Uterus (tissue), 4 donors: ENCODE results near the gene TMEM181. TPM values are rescaled to one million over a fixed set of nuclear protein-coding genes. Genes with fewer than 3 reads are reported as not detected.

Source experiments
- DNase-seq, 2 donors: peaks; one replicate each; pipeline ENCODE4 v3.0.0-alpha.2; 2019 to 2020
- H3K27ac ChIP-seq, 2 donors: fragments of 200-600 bp; sonication (generic); 1 replicate in 1 of 2; 2 replicates in 1 of 2; pipeline ENCODE4 v1.5.1; 2016 to 2018
- H3K27me3 ChIP-seq, 2 donors: fragments of 200-600 bp; sonication (generic); one replicate each; pipeline ENCODE4 v1.5.1; 2018 to 2019; ENCODE audit warnings: control low read depth in 1 of 2
- H3K36me3 ChIP-seq, 2 donors: fragments of 200-600 bp; sonication (generic); one replicate each; pipeline ENCODE4 v1.5.1; 2019; ENCODE audit warnings: control low read depth in 1 of 2
- H3K4me1 ChIP-seq, 2 donors: fragments of 200-600 bp; sonication (generic); one replicate each; pipeline ENCODE4 v1.5.1; 2018 to 2019; ENCODE audit warnings: control low read depth in 1 of 2
- H3K4me3 ChIP-seq, 2 donors: fragments of 200-600 bp; sonication (generic); 1 replicate in 1 of 2; 2 replicates in 1 of 2; pipeline ENCODE4 v1.5.1; 2018 to 2019; ENCODE audit warnings: mild to moderate bottlenecking in 1 of 2
- H3K9me3 ChIP-seq, 2 donors: fragments of 200-600 bp; sonication (generic); one replicate each; pipeline ENCODE4 v1.5.1; 2019; ENCODE audit warnings: control low read depth in 1 of 2
- POLR2A ChIP-seq, 2 donors: fragments of 450-650 bp; IDR thresholded peaks; one replicate each; pipeline ENCODE4 v1.6.1; 2016; ENCODE audit warnings: antibody characterized with exemption in 2 of 2, mild to moderate bottlenecking in 1 of 2, moderate library complexity in 1 of 2
- intact Hi-C: fragments of 100-400 bp; cut with DNase I; formaldehyde crosslinking; loops from one replicate; pipeline ENCODE4 v1.15.1; 2023; ENCODE audit warnings: low total_unique reads
- total RNA-seq, 4 donors: library from RNA; depleted of rRNA in 3 of 4; stranded (reverse); fragments of >200 nt in 3 of 4; gene quantifications; one replicate each; pipeline versions ENCODE4 v1.1.0 to v1.2.4, GENCODE V29; 2014 to 2023
- TF ChIP-seq, protein P1 (sequence below), 4 experiments: fragments of 200-600 bp in 2 of 4; fragments of 450-650 bp in 2 of 4; sonication (generic) in 2 of 4; IDR thresholded peaks; one replicate each; pipeline ENCODE4 v1.5.1; 2016 to 2019; ENCODE audit warnings: antibody characterized with exemption in 4 of 4, mild to moderate bottlenecking in 2 of 4, moderate library complexity in 1 of 4
- donor health status: DM: yes; HTN: yes; CAD: no.

Gene TMEM181
- total RNA-seq, 4 donors from 2014 or later = 17.6 to 36.6 (median 28.8) TPM

DNA sequence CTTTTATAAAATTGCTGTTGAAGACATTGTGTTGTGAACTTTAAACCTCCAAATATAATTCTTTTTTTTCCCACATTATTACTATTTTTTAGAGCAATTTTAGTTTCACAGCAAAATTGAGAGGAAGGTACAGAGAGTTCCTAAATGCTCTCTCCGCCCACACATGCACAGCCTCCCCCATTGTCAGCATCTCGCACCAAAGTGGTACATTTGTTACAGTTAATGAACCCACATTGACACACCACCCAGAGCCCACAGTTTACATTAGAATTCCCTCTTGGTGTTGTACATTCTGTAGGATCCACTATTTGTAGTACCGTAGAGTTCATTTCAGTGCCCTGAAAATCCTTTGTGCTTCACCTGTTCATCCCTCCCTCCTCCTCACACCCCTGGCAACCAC lies 33.8 kb downstream of the TMEM181 start:
- no peaks in the 10 kb centered on the region for H3K9me3 ChIP-seq
- H3K4me3 ChIP-seq = no peak overlapping the region
- DNase-seq = no peak
- no peaks in the 10 kb centered on the region for H3K36me3 ChIP-seq
- TF ChIP-seq, protein P1, sequence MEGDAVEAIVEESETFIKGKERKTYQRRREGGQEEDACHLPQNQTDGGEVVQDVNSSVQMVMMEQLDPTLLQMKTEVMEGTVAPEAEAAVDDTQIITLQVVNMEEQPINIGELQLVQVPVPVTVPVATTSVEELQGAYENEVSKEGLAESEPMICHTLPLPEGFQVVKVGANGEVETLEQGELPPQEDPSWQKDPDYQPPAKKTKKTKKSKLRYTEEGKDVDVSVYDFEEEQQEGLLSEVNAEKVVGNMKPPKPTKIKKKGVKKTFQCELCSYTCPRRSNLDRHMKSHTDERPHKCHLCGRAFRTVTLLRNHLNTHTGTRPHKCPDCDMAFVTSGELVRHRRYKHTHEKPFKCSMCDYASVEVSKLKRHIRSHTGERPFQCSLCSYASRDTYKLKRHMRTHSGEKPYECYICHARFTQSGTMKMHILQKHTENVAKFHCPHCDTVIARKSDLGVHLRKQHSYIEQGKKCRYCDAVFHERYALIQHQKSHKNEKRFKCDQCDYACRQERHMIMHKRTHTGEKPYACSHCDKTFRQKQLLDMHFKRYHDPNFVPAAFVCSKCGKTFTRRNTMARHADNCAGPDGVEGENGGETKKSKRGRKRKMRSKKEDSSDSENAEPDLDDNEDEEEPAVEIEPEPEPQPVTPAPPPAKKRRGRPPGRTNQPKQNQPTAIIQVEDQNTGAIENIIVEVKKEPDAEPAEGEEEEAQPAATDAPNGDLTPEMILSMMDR (IDR thresholded peaks at IDR 0.05) = no peak
- TF ChIP-seq POLR2A (IDR thresholded peaks at IDR 0.05) = no peak
- no peaks in the 10 kb centered on the region for H3K27me3 ChIP-seq
- intact Hi-C loops = no loop called here
- H3K27ac ChIP-seq = no peak overlapping the region
- H3K4me1 ChIP-seq = no peaks in the 10 kb centered on the region

DNA sequence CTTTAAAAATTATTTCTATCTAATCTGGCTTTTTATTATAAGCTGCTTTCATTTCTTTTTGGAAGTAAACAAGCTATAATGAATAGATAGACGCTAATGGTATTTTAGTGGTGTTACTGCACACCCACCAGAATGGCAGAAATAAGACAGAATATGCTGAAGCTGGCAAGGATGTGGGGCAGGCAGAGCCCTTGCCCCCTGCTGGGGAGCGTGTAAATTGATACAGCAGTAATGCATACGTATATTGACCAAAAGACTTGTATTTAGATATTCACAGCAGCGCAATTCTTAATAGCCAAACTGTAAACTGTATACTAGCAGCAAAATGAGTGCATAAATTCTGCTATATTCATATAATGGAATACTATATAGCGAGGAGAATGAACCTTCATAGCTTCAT lies 35.3 kb downstream of the TMEM181 start:
- TF ChIP-seq, protein P1 (IDR thresholded peaks at IDR 0.05) = no peak
- no peak for TF ChIP-seq POLR2A (IDR thresholded peaks at IDR 0.05)
- Histone ChIP-seq H3K4me1 (no peaks in the 10 kb centered on the region), H3K27ac (no peak overlapping the region), H3K27me3 (no peaks in the 10 kb centered on the region), H3K9me3 (no peaks in the 10 kb centered on the region), H3K4me3 (no peak overlapping the region), H3K36me3 (no peaks in the 10 kb centered on the region)
- DNase-seq = no peak
- intact Hi-C loops = no loop called here

DNA sequence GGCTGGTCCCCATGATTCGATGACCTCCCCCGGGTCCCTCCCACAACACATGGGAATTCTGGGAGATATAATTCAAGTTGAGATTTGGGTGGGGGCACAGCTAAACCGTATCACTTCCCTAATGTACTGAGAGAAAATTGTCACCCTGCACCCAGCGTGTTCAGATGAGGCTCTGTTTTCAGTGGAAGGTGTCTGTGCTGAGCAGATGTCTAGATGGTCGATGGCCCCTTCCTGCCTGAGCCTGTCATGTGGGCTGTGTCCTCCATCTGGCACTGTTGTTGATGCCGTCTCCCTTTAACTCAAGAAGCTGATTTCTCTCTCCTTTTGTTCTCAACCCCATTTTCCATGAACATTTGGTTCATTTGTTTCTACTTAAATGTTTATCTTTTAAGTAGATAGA lies 37.0 kb downstream of the TMEM181 start:
- intact Hi-C loops = no loop called here
- H3K4me3 ChIP-seq = no peak overlapping the region
- H3K4me1 ChIP-seq = no peaks in the 10 kb centered on the region
- no peaks in the 10 kb centered on the region for H3K9me3 ChIP-seq
- H3K27me3 ChIP-seq = no peaks in the 10 kb centered on the region
- no peaks in the 10 kb centered on the region for H3K36me3 ChIP-seq
- no peak overlapping the region for H3K27ac ChIP-seq
- no peak for DNase-seq
- TF ChIP-seq POLR2A (IDR thresholded peaks at IDR 0.05) = no peak
- TF ChIP-seq, protein P1 (IDR thresholded peaks at IDR 0.05) = no peak

DNA sequence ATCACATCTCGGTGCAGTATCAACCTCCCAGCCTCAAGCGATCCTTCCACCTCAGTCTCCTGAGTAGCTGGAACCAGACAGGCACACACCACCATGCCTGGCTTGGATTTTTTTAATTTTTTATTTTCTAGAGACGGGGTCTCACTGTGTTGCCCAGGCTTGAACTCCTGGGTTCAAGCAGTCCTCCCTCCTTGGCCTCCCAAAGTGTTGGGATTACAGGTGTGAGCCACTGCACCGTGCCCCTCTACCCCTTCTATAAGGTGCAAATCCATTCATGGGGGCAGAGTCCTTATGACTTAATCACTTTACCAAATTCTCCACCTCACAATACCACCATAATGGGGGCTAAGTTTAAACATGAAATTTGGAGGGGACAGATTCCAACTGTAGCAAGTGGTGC lies 37.7 kb downstream of the TMEM181 start:
- no peak overlapping the region for H3K4me3 ChIP-seq
- intact Hi-C loops = no loop called here
- H3K27ac ChIP-seq = no peak overlapping the region
- H3K9me3 ChIP-seq = no peaks in the 10 kb centered on the region
- no peaks in the 10 kb centered on the region for H3K36me3 ChIP-seq
- DNase-seq = no peak
- no peaks in the 10 kb centered on the region for H3K27me3 ChIP-seq
- no peaks in the 10 kb centered on the region for H3K4me1 ChIP-seq
- TF ChIP-seq POLR2A (IDR thresholded peaks at IDR 0.05) = no peak
- TF ChIP-seq, protein P1 (IDR thresholded peaks at IDR 0.05) = no peak

DNA sequence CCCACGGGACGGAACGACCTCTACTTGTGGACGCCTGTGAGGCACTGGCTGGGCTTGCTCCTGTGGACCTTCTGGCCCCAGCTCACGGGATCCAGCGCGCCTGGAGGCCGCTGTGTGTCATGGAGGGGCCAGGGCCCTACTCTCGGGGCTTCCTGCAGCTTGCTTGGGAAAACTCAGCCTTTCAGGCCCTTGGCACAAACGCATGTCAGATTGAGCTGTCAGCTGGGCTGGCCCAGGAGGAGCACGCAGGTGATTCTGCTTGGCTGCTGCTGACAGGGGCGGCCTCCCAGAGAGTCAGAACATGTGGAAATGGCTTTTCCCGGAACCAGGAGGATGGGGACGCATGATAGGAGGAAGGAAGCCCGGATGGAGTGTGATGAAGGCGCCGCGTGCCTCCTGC lies 39.7 kb downstream of the TMEM181 start:
- H3K4me3 ChIP-seq = no peak overlapping the region
- intact Hi-C loops = loop anchor here (10.0 kb wide), 1 partner anchor 375 kb away; no protein-coding TSS in a partner anchor
- no peaks in the 10 kb centered on the region for H3K27me3 ChIP-seq
- H3K27ac ChIP-seq = no peak overlapping the region
- H3K36me3 ChIP-seq = no peaks in the 10 kb centered on the region
- H3K9me3 ChIP-seq = no peaks in the 10 kb centered on the region
- no peaks in the 10 kb centered on the region for H3K4me1 ChIP-seq
- TF ChIP-seq, protein P1 (IDR thresholded peaks at IDR 0.05) = no peak
- no peak for TF ChIP-seq POLR2A (IDR thresholded peaks at IDR 0.05)
- DNase-seq = no peak
